ENCODE results near the gene XPOT.
"Not testable (repeated sequence)": the region's sequence is repeated elsewhere in the genome, so short reads cannot be mapped to it uniquely, and the experiment has no call there.

Gene XPOT, protein sequence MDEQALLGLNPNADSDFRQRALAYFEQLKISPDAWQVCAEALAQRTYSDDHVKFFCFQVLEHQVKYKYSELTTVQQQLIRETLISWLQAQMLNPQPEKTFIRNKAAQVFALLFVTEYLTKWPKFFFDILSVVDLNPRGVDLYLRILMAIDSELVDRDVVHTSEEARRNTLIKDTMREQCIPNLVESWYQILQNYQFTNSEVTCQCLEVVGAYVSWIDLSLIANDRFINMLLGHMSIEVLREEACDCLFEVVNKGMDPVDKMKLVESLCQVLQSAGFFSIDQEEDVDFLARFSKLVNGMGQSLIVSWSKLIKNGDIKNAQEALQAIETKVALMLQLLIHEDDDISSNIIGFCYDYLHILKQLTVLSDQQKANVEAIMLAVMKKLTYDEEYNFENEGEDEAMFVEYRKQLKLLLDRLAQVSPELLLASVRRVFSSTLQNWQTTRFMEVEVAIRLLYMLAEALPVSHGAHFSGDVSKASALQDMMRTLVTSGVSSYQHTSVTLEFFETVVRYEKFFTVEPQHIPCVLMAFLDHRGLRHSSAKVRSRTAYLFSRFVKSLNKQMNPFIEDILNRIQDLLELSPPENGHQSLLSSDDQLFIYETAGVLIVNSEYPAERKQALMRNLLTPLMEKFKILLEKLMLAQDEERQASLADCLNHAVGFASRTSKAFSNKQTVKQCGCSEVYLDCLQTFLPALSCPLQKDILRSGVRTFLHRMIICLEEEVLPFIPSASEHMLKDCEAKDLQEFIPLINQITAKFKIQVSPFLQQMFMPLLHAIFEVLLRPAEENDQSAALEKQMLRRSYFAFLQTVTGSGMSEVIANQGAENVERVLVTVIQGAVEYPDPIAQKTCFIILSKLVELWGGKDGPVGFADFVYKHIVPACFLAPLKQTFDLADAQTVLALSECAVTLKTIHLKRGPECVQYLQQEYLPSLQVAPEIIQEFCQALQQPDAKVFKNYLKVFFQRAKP

DNA sequence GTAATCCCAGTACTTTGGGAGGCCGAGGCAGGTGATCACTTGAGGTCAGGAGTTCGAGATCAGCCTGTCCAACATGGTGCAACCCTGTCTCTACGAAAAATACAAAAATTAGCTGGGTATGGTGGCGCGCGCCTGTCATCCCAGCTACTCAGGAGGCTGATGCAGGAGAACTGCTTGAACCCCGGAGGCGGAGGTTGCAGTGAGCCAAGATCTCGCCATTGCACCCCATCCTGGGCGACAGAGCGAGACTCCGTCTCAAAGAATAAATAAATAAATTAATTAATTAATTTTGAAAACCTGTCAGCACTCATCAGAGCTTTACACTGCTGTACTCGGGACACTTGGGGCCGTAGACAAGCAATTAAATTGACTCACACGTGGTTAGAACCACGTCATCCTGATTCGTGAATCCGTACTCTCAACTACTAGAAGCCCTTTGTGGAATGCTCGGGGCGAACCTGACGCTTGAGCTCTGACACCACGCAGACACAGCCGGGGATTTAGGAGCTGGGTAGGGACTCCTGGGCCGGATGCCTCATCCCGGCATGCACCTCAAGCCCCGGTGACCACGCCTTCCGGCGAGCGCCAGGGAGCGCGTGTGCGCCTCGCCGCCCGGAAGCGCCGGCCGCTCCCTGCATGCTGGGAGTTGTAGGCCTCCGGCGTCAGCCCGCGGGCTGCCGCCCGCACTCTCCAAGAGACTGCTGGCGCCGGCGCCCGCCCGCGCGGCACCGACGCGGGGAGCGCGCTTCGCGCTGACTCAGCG, at the start of gene XPOT:
Gene XPOT (plus strand): TSS at position 686 of the 763 bp plus-strand sequence. CDS start 5,644 bp downstream, outside the sequence.
- DNase-seq = peak; percentile 97

DNA sequence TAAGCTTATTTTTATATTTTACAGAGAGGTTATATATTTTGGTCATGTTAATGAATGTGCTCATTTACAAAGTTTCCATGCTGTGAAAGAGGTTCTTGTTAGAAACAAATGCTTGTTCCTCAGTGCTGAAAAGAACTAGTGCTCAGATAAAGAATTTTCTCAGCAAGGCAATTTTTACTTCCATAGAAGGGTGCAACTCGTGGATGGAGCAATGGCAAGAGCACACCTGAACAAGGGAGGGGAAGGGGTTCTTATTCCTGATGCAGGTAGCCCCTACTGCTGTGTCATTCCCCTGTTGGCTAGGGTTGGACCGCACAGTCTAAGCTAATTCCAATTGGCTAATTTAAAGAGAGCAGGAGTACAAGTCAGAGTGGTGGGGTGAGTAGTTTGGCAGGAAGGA, 48.0 kb upstream of the XPOT start:
- not testable (repeated sequence) for DNase-seq

DNA sequence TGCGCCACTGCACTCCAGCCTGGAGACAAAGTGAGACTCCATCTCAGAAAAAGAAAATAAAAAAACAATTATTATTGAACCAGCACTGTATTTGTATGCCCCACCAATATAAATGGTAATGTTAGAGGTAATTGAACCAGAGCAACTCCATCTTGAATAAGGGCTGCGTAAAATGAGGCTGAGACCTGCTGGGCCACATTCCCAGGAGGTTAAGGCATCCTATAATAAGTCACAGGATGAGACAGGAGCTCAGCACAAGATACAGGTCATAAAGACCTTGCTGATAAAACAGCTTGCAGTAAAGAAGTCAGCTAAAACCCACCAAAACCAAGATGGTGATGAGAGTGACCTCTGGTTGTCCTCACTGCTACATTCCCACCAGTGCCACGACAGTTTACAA, 43.0 kb upstream of the XPOT start:
- not testable (repeated sequence) for DNase-seq

DNA sequence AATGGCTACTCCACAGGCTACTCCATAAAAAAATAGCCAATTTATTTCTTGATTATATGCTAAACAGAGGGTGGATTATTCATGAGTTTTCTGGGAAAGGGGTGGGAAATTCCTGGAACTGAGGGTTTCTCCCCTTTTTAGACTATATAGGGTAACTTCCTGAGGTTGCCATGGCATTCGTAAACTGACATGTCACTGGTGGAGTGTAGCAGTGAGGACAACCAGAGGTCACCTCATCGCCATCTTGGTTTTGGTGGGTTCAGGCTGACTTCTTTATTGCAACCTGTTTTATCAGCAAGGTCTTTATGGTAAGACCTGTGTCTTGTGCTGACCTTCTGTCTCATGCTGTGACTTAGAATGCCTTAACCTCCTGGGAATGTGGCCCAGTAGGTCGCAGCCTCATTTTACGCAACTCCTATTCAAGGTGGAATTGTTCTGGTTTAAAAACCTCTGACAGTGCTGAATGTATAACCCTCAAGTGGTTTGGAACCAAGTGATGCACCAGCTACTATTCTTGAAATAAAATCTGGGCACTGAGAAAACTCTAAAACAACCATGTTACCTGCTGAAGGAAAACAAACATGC, 41.4 kb upstream of the XPOT start:
- no peak for DNase-seq

DNA sequence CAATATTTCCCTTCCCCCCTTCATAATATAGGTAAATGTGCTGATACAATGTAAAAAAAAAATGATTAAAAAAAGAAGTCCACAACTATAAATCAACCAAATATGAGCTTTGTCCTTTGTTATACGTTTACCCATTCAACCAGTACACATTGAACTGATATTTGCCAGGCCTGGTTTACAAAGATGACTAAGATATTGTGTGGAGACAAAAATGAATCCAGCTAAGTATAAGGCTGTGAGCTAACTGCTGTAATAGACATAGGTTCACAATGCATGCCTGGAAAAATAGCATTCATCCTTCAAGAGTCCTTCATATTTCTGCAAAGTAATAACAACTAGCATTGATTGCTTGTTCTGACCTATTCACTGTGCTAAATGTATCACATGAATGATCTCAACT, 20.5 kb upstream of the XPOT start:
- no peak for DNase-seq

DNA sequence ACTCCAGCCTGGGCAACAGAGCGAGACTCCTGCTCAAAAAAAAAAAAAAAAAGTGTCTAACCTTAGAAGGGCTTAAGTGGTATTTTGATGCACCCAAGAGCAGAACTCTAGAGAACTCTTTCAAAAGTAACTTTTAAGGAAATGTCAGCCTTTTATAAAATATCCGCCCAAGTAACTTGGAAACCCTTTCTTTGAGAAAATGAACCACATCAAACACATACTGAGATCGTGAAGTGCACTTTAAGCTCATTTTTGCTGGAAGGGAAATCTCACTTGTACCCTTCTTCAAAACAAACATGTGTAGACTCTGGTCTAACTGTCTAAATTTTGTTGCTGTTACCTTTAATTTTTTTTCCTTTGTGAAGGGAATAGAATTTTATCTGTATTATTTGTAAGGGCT, 19.2 kb upstream of the XPOT start:
- DNase-seq = no peak

DNA sequence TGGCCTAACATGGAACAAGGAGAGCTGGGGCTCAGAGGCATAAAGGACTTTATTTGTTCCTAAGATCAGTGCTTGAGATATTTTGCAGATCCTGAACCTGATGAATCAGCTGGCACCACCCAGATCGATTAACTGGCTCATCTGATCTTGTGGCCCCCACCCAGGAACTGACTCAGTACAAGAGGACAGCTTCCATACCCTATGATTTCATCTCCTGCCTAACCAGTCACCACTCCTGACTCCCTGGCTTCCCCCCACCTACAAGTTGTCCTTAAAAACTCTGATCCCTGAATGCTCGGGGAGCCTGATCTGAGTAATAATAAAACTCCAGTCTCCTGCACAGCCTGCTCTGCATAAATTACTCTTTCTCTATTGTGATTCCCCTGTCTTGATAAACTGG, 18.7 kb upstream of the XPOT start:
- DNase-seq = no peak

DNA sequence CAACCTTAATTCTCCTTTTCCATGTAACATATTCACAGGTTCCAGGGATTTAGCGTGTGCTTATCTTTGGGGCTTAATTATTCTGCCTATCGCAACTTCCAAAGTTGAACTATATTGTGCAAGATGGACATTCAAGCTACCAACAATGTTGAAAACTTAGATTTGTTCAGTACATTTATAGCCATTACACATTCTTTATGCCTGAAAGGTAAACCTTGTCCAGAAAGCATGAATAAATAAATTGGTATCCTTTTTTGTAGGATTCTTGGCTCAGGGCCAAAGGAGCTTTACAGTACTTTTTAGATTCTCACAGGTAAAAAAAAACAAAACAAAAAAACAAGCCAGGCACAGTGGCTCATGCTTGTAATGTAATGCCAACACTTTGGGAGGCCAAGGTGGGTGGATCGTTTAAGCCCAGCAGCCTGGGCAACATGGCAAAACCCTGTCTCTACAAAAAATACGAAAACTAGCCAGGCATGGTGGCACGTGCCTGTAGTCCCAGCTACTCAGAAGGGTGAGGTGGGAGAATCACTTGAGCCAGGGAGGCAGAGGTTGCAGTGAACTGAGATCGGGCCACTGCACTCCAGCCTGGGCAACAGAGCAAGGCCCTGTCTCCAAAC, 16.9 kb upstream of the XPOT start:
- DNase-seq = peak; percentile 24

DNA sequence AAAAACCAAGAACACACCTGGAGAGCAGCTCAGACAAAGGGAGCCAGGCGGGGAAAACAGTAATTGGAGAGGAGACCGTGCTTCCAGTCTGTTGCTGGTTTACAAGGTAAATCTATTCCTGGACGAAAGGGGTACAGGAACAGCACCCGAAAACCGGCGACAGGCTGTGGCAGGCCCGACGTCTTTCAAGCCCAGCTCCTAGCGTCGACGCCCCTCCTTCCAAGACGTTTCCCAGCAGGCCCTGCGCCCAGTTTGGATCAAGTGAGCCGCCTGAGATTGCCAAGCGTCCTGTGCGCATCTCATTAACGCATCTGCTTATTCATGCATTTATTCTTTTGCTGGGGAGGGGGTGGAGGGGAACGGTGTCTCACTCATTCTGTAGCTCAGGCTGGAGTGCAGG, 15.0 kb upstream of the XPOT start:
- DNase-seq = peak; percentile 30

DNA sequence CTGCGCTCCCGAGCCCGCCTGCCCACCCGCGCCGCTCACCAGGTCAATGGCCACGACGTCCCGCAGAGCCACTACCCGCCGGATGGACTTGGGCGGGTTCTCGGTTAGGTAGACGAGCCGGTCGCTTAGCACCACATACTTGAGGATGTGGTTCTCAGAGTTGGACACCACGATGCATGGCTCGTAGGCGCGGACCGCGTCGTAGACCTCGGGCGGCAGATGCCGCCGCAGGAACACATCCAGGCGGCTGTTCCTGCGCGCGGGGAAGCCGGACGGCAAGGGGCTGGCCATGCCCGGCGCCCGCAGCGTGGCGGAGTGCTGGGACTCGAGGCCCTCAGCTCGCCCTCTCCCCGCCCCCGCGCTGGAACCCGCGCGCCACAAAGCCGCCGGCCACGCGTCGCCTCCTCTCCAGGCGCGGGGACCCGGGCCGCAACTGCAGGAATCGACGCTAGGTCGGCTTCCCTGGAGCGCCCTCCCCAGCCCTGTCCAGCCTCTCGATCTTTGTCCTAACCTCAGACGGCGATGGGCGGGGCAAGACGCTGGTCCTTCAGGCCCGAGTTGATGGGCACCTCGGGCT, 13.8 kb upstream of the XPOT start, which contains the start of gene C12orf56:
Gene C12orf56 (minus strand): TSS at position 484 of the 577 bp plus-strand sequence. CDS start 193 bp downstream, at position 291.
- peak; percentile 81 for DNase-seq

DNA sequence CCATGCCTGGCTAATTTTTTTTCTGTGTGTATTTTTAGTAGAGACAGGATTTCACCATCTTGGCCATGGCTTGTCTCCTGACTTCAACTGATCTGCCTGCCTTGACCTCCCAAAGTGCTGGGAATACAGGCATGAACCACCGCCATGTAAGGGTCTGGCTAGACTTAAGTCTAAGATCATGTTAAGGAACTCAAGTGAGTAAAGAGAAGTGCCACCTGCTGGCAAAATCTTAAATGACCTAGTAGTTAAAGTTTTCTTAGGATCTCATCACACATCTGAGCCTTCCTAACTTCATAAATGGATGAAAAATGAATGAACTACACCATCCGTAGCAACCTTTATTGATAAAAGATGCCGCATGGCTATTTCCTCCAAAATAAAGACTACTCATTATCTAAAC, 12.0 kb upstream of the XPOT start:
- peak; percentile 44 for DNase-seq

DNA sequence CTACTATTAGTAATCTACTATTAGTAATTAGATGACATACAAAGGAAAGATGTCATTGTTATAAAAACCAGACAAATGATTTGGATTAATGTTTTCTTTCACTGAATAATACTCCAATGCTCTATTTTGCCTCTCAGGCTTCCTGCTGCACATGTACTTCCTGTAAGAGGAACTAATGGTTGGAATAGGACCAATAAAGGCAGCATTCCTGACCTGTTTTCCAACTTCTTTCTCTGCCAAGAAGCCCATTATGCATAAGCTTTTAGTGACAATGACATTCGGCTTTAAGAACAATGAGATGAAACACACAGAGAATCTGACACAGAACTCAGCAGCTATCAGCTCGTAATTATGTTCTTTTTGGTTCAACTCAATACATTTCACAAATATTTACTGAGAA, 8.5 kb upstream of the XPOT start:
- no peak for DNase-seq

DNA sequence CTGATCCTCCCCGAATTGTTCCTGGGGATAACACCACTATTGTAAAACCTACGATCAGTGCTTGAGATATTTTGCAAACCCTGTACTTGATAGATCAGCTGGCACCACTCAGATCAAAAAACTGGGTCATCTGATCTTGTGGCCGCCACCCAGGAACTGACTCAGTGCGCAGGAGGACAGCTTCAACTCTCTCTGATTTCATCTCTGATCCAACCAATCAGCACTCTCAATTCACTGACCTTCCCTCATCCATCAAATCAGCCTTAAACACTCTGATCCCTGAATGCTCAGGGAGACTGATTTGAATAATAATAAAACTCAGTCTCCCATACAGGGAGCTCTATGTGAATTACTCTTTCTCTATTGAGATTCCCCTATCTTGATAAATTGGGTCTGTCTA, 4.2 kb upstream of the XPOT start:
- DNase-seq = no peak

DNA sequence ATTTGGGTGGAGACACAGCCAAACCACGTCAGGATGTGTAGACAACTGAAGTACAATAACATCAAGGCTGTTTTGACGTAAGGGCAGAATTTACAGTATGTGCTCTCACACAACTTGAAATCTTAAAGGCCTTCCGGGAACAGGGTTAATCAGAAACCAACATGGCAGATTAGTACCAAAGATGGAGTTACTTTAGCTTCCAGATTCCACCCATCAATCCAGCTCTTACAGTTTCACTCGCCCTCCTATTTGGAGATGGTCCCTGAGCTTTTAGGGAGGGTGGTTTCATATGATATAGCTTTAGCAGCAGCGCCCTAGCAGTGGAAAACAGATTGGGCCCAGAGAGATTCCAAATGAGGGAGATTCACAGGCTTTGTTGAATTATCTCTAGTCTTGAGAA, 2.0 kb upstream of the XPOT start:
- DNase-seq = no peak

DNA sequence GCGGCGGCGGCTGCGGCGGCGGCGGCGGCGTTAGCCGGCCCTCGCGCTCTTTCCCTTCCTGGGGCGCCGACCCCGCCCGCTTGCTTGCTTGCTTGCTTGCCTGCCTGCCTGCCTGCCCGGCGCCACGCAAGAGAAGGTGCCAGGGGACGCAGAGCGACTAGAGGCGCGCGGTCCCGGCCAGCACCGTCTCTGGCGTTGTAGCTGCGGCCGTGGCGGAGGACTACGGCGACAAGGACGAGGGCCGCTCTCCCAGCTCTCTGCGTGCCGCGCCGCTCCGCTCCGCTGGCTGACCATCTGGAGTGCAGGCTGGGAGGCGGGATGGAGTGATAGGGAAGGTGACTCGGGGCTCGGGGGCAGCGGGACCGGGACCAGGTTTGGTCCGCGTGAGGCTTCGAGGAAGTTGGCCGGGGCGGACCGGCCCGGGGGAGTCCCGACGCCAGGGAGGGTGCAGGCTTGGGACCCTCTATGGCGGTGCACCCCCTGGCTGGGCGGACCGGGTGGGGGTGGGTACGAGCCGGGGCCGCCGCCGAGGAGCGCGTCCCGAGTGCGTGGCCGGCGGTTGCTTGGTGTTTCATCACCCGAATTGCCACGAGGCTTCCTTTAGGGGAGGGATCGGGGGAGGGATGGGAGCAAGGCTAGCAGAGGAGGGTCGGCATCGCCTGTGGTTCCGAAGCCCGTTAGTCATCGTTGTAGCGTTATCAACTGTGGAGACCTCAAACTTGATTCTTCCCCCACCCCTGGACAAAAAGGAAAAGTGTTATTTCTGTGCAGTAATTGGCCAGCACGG, 471 bp downstream of the XPOT start:
- DNase-seq = peak; percentile 82

DNA sequence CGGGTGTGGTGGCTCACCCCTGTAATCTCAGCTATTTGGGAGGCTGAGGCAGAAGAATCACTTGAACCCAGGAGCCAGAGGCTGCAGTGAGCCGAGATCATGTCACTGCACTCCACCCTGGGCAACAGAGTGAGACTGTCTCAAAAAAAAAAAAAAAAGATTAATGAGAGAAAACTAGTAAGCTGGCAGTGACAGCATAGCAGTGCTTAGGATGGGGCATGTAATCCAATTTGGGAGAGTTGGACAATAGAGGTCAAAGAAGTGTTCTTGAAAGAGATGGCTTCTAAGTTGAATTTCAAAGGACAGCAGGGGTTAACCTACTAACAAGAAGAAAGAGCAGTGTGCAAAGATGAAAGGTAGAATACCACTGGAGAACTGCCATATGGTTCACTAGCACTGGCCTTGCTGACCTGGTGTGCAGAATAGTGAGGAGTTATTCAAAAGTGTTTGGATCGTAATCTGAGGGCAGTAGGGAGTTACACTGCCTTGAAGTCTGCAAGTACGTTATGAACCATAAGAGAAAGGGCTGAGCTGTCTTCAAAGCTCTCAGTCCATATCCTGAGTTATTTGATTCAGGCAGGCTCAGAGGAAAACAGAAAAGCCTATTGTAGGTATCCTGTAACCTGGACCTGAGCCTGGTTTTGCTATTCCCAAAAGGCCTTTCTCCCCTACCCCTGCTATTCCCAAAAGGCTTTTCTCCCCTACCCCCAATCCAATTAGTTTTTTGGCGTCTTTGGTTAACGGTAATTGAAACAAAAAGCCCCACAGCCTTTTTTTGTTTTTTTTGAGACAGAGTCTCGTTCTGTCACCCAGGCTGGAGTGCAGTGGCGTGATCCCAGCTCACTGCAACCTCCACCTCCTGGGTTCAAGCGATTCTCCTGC, 3.4 kb downstream of the XPOT start:
- DNase-seq = no peak

DNA sequence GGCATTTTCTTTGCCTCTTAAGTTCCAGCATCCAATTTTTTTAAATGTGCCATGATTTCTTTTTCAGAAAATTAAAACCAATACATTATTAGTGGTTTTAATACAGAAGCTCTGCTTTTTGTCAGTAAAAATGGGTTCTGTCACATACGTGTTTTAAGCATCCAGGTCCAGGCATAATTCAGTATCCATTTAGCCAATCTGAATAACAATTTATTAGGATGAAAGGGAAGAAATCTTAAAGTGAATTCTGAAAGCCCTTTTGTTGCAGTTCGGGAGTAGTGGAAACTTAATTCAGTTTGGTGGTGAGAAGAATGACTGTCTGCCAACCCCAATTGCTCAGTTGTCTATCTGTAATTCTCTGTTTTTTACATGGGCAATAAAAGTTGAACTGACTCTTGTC, 7.2 kb downstream of the XPOT start:
- no peak for DNase-seq

DNA sequence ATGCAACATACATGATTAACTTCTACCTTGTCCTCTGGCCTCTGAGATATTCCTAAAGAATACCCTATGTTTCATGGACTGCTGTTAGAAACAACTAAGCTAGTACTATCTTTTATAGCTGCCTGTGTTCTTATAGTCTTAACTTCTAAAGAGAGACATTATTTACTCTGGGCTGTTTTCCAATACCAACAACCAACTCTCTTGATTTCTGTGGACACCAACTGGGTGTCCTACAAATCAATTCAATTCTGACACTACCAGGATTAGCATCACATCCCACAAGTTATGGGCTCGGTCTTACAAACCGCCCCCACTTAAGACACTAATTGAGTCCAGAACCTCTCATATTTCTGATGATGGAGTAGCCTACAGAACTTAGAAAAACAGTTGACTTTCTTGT, 8.3 kb downstream of the XPOT start:
- DNase-seq = no peak

DNA sequence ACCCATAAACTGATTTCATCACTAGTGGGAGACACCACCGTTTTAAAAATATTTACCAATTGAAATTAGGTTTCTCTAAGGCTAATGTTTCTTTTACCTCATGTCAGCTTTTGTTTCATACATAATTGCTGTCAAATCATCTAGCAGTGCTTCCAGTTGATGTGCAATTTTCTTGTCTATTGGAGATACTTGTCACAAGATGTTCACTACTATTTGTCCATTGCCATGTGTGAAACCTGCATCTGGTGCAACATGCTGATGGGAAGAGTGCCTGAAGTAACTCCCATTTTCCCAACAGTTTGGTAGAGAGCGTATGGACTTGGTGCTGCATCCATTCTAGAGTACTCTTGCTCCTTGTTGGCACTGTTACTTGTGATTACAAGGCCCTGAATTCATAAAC, 9.7 kb downstream of the XPOT start:
- no peak for DNase-seq

DNA sequence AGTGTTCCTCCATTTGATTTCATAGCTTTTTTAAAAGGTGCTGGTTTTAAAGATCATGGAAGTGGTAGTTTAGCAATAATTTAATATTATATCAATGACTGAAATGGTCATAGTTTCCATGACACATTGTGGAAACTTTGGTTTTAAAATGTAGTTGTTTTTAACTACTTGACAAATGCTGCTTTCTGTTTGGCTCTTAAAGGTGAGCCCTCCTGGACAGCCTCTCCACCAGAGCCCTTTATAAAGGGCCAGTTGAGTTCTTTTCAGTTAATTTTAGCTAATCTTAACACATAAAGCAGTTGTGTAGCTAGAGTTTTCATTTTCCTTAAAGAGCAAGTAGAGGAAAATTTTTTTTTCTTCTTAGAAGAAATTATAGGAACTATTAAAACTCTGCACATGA, 14.0 kb downstream of the XPOT start:
- DNase-seq = no peak
